NCI-H2081 (cell line): Measurements from ENCODE around the gene LAMTOR3.

Experiments
- DNase-seq, 2 experiments: peaks; one replicate each; lab custom pipeline; 2025; lab: John Stamatoyannopoulos, UW

The LAMTOR3 gene

DNA sequence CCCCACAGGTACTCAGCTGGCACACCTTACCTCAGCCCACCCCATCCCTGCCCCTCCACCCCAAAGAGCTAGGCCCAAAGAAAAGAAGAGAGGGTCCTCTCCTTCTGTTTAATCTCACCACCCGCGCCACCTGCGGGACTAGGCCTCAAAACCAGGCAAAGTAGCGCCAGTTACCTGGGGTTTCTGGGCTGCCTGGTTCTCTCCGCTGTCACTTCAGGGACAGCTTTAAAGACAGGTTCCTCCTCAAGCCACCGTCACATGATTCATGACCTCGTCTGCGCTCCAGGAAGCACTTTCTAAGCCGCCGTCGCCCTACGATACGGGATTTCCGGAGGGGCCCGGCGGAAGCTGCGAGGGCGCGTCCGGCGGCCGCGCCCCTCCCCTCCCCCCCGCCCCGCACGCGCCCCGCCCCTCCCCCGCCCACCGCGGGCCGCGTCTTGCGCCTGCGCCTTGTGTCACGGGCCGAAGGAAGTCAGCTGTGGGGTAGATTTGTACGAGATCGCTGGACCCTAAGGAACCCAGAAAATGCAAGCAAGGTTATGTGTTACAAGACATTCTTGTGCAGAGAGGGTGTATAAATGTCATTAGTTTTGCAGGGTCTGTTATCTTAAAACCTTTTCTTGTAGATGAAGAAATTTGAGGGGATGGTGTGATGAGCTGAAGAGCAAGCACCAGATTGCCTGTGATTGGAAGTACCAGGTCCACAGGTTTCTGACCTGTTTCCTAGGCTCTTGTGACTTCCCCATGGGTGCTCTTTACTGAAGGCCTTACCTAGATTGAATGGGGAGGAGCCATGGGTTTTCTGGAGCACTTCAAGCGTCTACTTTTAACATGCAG, at the start of gene LAMTOR3:
Gene LAMTOR3 (minus strand): TSS at position 267 of the 837 bp plus-strand sequence. CDS start 464 bp downstream, outside the sequence.
- peak; percentile 79 to 85 for DNase-seq

GRCh38 chr4:99938243-99938753, 44.1 kb upstream of the LAMTOR3 start:
- no peak for DNase-seq

- no peak for DNase-seq
These were observed 40.7 kb upstream of the LAMTOR3 start for GRCh38 chr4:99934891-99935290.

GRCh38 chr4:99927566-99927965, 33.3 kb upstream of the LAMTOR3 start:
- no peak for DNase-seq

- DNase-seq, result no peak
These were observed 26.9 kb upstream of the LAMTOR3 start for GRCh38 chr4:99921174-99921573.

DNA sequence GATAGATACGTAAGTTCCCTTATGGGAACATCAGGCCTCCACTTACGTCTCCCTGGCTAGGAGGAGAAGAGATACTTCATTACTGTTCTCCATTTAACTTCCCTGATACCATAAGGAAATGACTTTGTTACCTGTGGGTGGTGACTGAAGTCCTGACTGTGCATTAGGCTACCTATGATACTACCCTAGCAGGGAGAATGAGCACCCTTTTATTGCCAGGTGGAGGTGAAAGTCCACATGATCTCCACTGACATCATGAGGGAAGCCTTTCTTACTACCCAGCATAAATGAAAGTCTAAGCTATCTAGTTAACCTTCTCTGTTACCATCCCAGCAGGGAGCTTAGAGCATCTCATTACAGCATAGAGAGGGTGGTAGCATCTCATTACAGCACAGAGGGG, 24.4 kb upstream of the LAMTOR3 start:
- no peak for DNase-seq

GRCh38 chr4:99917575-99917974, 23.3 kb upstream of the LAMTOR3 start:
- no peak for DNase-seq

DNA sequence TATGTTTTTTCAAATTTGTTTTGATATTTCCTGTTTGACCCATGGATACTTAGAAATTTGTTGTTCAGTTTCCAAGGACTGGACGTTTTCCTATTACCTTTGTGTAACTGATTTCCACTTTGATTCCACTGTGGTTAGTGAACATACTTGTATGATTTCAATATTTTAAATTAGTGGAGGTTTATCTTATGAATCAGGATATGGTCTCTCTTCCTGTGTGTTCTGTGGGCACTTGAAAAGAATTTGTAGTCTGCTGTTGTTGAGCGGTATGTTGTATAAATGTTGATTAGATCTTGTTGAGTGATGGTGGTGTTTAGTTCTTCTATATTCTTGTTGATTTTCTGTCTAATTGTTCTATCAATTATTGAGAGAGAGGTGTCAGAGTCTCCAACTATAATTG, 21.2 kb upstream of the LAMTOR3 start:
- no peak for DNase-seq

- DNase-seq, result no peak
These were observed 771 bp upstream of the LAMTOR3 start for GRCh38 chr4:99894998-99895397.

- DNase-seq, result no peak
These were observed 427 bp downstream of the LAMTOR3 start for GRCh38 chr4:99893839-99894160.

DNA sequence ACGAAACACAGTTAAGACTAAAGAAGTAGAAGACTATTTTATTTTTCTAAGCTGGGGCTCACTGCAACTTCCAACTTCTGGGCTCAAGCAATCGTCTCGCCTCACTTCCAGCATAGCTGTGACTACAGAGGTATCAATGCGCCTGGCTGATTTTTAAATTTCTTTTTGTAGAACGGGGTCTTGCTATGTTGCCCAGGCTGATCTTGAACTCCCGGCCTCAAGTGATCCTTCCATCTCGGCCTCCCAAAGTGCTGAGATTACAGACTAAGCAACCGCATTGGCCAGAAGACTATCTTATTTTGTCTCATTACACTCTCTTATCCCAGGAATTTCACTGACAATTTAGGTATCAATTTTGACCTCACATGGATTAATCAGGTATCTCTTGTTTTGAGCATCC, 1.2 kb downstream of the LAMTOR3 start:
- DNase-seq, result no peak

- no peak for DNase-seq
These were observed 2.9 kb downstream of the LAMTOR3 start for GRCh38 chr4:99891351-99891750.

GRCh38 chr4:99887837-99888236, 6.4 kb downstream of the LAMTOR3 start:
- DNase-seq, result no peak

DNA sequence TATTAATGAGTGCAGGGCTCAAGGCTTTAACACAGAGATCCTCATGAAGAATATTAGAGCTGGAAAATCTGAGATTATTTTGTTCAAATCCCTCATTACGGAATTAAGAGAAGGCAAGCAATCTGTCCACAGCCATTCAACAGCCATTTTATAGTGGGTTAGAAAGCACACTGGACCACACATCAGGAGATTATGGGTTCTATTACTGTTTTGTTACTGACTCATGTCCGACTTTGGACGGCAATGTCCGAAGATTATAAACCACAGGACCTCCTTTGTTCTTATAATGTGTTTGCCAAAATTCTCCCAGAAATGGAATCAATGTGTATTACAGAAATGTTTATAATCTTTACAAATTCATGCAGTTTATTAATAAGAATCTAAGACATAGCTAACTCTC, 8.1 kb downstream of the LAMTOR3 start:
- DNase-seq, result no peak

GRCh38 chr4:99885687-99886086, 8.5 kb downstream of the LAMTOR3 start:
- no peak for DNase-seq

- peak; percentile 4 to 20 for DNase-seq
These were observed 9.1 kb downstream of the LAMTOR3 start for GRCh38 chr4:99885063-99885664.

GRCh38 chr4:99879458-99879857, 14.8 kb downstream of the LAMTOR3 start:
- DNase-seq, result no peak

- DNase-seq, result no peak
These were observed 15.6 kb downstream of the LAMTOR3 start for GRCh38 chr4:99878604-99879003.

- DNase-seq, result no peak
These were observed 17.3 kb downstream of the LAMTOR3 start for GRCh38 chr4:99876946-99877345.

- no peak for DNase-seq
These were observed 19.2 kb downstream of the LAMTOR3 start for GRCh38 chr4:99875071-99875470.

DNA sequence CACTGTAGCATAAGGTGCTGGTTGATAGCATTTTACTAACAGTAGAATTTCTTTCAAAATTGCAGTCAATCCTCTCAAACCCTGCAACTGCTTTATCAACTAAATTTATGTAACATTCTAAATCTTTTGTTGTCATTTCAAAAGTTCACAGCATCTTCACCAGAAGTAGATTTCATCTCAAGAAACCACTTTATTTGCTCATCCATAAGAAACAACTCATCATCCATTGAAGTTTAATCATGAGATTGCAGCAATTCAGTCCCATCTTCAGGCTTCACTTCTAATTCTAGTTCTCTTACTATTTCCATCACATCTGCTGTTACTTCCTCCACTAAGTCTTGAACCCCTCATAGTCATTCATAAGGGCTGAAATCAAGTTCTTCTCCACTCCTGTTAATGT, 21.7 kb downstream of the LAMTOR3 start:
- no peak for DNase-seq

GRCh38 chr4:99868126-99868596, 26.1 kb downstream of the LAMTOR3 start:
- DNase-seq, result no peak

DNA sequence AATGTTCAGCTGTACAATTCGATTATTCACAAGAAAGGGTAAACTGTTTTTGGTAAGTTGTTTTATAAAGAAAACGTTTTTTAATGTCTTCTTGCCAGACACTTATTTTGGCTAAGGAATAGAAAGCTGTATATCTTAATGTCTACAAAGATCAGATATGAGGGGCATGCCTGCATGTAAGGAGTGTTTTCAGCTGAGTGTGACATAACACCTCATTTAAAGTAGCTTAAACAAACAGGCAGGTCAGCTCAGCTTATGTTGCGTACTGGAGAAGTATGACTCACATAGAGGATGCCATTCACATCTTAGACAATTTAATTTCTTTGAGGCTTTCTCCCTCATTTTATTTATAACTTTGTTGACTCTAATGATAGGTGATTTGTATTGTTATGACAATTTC, 30.4 kb downstream of the LAMTOR3 start:
- DNase-seq, result no peak
